Measurements from ENCODE around the gene RBM42.

- TF ChIP-seq CTCF (IDR thresholded peaks at IDR 0.05) (no peak), CBX8 (IDR thresholded peaks at IDR 0.05) (no peak), NPAS2 (CRISPR knock-in tag; IDR thresholded peaks at IDR 0.05; ENCODE audit: borderline replicate concordance) (no peak), JUN (IDR thresholded peaks at IDR 0.05) (no peak), POLR2A (IDR thresholded peaks at IDR 0.05; ENCODE audit: low read length) (no peak), KDM5A (IDR thresholded peaks at IDR 0.05) (no peak)
Measured at GRCh38 chr19:35609851-35610353, 18.9 kb upstream of the RBM42 start.

Measured in A549 (cell line).